Right hindlimb (tissue), 1 donor: ENCODE data around the gene ADAMTSL2.

Source experiments
- DNase-seq: peaks from one replicate; pipeline ENCODE4 v3.0.0-alpha.2; 2018

The ADAMTSL2 gene

GRCh38 chr9:133576875-133577736 is 42.6 kb downstream of the ADAMTSL2 start:
- DNase-seq = no peak

DNA sequence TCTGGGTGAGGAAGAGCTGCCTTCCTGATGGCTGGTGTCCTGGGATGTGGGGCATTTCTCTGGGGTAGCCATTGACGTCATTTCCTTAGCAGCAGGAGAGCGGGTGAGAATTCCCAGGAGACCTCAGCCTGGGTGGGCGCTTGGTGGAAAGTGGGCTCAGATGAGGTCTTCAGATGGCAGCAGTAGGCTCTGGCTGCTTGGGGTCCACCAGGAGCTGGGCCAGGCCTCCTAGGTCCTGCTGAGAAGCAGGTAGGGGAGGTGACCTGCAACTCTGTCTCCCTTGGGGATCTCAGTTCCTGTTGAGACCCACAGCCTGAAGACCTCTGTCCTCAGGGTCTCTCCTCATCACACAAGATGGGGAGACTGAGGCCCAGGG is 43.2 kb downstream of the ADAMTSL2 start:
- DNase-seq = no peak

DNA sequence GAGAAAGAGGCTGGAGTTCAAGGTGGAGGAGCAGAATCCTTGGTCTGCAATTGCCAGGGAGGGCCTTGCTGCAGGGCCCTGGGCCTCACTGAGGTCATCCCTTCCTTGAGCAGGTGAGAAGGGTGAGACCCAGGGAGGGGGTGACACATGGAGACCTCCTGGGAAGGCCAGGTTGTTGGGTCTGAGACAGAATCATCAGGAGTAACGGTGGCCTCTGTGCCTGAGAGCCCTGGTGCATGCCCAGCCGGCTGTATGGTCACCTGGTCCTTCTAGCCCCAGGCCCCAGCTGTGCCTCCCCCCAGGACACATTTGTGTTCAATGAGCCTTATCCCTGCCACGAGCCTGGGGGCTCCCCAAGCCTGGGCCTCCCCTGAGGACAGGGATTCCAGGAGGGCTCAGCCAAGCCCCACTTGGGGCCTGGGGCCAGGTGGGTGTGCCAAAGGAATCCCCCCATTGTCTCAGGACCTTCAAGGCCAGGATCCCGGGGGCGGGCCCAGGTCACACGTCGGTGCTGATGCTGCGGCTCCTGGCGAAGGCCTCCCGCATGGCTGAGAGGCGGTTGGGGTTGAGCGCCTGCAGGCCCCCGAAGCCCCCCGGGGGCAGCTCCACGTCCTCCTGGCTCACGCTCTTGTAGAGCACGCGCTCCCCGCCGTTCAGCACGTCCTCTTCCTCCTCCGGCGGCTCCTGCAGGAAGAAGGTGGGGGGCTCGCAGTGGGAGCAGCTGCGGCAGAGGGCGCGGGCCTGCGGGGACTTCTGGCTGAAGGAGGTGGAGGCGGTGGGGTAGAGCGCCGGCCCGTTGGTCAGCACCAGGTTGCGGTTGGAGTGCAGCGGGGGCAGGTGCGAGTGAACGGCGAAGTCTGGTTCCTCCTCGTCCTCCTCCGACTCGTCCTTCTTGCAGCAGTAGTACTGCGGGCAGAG is 44.3 kb downstream of the ADAMTSL2 start:
- DNase-seq = no peak

DNA sequence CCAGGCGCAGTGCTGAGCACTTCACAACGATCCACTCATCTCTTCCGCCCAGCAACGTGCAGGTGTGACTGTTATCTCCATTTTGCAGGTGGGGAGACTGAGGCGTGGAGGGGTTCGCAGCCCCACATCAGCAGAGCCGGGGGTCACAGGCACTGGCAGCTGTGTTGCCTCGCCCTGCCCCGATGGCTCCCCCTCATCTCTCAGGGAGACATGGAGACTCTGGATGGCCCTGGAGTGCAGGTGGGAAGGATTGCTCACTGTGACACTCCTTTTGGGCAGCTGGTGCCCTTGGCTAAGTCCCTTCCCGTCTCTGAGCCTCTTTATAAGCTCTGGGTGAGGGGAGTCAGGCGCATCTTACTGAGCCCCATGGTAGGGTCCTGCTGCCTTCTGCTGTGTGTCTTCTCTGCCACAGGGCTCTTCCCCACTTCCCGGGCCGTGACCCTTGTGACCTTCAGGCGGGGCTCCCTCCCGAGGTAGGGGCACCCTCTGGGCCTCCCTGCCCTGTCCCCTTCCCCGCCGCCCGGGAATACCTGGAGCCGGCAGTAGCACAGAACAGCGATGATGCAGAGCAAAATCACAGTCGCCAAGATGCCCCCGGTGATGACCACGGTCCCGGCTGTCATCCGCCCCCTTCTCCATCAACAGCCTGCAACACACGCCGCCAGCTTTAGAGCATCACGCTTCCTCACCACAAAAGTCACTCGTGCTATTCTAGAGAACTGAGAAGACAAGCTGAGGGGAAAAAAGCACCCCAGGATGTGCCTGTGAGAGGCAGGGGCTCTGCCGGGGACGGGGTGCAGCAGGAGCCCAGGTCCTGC is 45.3 kb downstream of the ADAMTSL2 start:
- no peak for DNase-seq

DNA sequence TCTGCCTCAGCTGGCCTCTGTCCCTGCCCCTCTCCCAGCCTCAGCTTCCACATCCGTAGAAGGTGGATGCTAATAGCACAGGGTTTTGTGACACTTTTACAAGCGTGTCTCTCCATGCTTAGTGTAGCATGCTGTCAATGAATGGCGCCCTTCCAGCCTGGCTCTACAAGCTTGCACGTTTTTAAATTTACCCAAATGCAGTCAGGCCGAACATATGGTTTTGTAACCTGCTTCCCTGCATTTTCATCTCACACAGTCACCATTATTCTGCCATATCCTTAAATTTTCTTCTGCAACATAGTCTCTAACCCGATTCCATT is 45.9 kb downstream of the ADAMTSL2 start:
- DNase-seq = no peak

- DNase-seq = no peak
Measured at GRCh38 chr9:133581011-133581410, 46.5 kb downstream of the ADAMTSL2 start.

GRCh38 chr9:133581513-133582343 is 47.2 kb downstream of the ADAMTSL2 start:
- DNase-seq = no peak

- no peak for DNase-seq
Measured at GRCh38 chr9:133582501-133583045, 48.1 kb downstream of the ADAMTSL2 start.

GRCh38 chr9:133583111-133583510 is 48.6 kb downstream of the ADAMTSL2 start:
- DNase-seq = no peak

- no peak for DNase-seq
Measured at GRCh38 chr9:133583586-133583985, 49.1 kb downstream of the ADAMTSL2 start.

- no peak for DNase-seq
Measured at GRCh38 chr9:133584167-133584558, 49.7 kb downstream of the ADAMTSL2 start.

- no peak for DNase-seq
Measured at GRCh38 chr9:133584559-133585476, 50.3 kb downstream of the ADAMTSL2 start.

DNA sequence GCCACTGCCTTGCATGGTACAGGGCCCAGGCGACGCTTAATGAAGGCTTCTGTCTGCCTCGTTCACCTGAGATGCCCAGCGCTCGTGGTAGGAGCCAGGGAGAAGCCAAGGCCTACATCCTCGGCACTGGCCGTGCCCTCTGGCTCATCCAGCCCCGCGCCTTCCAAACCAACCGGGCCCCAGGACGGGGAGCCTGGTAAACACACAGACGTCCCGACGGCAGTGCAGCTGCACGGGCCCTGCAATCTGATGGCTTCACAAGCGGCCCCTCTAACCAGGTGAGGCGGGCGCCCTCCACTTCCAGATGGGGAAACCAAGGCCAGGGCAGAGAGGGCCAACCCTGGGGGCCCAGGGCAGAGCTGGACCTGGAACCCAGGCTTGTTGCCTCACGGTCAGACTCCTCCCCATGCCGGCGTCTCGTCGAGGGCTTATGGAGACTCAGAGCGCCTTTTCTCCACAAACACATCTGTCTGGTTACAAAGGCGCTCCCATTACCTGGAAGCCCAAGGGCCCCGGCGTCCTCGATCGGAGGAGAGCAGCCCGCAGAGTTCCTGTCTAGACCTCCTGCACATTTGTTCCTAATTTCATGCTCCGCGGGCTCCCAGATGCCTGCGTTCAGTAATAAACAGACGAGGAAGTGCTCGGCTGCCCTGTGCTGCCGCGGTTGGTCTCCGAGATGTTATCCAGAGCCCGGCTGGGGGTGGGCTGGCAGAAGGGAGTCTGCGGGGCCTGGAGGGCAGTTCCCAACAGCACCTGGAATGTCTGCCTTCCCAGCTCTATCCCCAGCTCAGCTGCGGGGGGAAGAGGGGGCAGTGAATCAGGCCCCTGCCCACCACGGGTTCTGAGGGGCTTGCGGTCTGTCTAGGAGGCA is 51.2 kb downstream of the ADAMTSL2 start:
- DNase-seq = no peak

DNA sequence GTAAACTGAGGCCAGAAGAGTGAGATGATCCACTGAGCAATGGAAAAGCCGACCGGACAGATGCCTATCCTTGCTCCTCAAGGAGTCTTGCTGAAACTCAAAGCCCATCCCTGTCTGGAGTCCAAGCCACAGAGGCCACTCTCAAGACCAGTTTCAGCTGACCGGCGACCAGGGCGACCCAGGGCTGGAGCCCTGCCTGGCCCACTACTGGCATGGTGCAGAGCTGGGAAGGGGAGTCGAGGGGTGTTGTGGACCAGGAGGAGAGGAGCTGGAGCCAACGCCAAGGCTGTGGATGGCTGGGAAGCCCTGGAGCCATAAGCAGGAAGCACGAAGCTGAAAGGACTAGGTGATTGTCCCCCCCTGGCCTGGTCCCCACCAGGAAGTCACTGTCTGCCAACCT is 52.5 kb downstream of the ADAMTSL2 start:
- no peak for DNase-seq

GRCh38 chr9:133587466-133587865 is 53.0 kb downstream of the ADAMTSL2 start:
- no peak for DNase-seq

DNA sequence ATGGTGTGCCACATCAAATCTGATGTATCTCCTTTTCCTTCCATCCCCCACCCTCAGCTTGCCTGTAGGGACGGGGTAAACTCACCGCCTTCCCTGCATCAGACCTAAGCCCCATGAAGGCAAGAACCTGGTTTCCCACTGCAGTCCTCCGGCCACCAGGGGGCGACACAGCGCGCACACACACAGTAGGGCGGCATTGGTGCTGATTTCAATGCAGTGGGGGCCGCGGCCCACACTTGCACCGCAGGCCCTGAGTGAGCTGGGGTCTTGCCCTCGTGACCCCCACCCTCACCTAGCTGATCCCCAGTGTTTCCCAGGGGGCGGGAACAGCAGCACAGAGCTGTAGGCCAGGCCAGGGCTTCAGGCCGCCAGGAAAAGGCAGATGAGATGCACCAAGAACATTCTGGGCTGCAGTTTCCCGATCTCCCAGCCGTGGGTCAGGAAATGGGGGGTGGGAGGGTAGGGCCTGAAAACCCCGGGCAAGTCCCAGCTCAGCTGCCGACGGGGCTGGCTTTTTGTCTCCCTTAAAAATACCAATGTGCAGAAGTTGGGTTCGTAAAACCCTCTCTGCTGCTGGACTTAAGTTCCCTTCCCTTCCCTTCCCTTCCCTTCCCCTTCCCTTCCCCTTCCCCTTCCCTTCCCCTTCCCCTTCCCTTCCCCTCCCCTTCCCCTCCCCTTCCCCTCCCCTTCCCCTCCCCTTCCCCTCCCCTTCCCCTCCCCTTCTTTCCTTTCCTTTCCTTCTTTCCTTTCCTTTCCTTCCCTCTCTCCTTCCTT is 55.1 kb downstream of the ADAMTSL2 start:
- DNase-seq = no peak

- no peak for DNase-seq
Measured at GRCh38 chr9:133590231-133590855, 55.8 kb downstream of the ADAMTSL2 start.

DNA sequence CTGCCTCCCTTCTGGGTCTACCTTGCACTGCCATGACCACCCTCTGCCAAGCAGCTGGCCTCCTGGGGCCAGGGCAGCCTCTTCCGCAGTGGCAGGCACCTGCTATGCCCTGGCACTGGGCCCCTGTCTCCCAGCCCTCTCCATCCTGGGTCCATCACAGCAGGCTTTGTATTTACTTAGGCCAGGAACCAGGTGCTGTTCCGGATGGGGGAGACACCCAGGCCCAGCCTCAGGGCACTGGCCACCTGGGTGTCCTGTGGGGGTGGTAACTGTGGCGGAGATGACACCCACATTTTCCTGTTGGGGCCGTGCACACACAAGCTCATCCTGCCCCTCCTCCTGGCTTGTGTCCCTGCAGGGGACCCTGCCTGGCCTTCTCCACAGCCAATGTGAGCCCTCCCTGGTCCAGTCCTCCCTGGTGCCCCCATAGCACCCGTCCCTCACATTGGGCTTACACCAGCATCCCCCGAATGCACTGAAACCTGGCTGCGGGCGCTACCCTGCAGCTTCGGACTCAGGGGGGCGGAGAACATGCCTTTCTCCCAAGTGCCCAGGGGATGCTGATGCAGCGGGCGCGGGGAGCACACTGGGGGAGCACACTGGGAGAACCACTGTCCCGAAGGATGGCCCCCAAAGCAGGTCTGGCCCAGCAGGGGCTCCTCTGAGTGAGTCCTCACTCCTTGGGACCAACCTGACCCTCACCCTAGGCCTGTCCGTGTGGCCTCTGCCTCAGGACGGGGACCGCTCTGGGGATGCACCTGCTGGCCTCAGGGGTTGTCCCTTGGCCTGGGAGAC is 56.8 kb downstream of the ADAMTSL2 start:
- DNase-seq = no peak
